PC-3 (cell line): ENCODE measurements around the gene SMG1. TPM values are rescaled to one million over a fixed set of nuclear protein-coding genes. Genes with fewer than 3 reads are reported as not detected.

Experiments used
- ATAC-seq: fragments of 200-7000 bp; cut with Tn5 transposase; 2 replicates; pipeline ENCODE4 v1.9.1; 2020; ENCODE audit warnings: mild to moderate bottlenecking, moderate library complexity
- BruUV-seq: library from RNA; stranded (reverse); fragments of 400-500 nt; replicated peaks from 2 replicates; lab custom pipeline; 2021; lab: Mats Ljungman, UMichigan
- CTCF ChIA-PET: fragments of 300-600 bp; sonication (Branson Sonifier 250); formaldehyde crosslinking; loops from one replicate; lab custom pipeline; 2022; ENCODE audit warnings: antibody characterized with exemption; lab: Charles Lee
- POLR2A ChIA-PET: fragments of 300-600 bp; sonication (Branson Sonifier 250); formaldehyde crosslinking; loops from one replicate; lab custom pipeline; 2022; ENCODE audit warnings: antibody characterized with exemption; ENCODE audit not compliant: unreplicated experiment; lab: Charles Lee
- DNase-seq: peaks from one replicate; pipeline ENCODE4 v3.0.0-alpha.2; 2015
- H2AFZ ChIP-seq: fragments of 300-600 bp; sonication (generic); 2 replicates; pipeline ENCODE4 v1.6.0; 2016; ENCODE audit warnings: antibody characterized with exemption, low read length
- H3F3A ChIP-seq: fragments of 300-600 bp; sonication (generic); one replicate; pipeline ENCODE4 v1.6.0; 2017; ENCODE audit warnings: antibody characterized with exemption, low read length, control low read depth, mild to moderate bottlenecking; ENCODE audit not compliant: unreplicated experiment
- H3K27ac ChIP-seq: fragments of 300-600 bp; sonication (generic); 2 replicates; pipeline ENCODE4 v1.5.1; 2016; ENCODE audit warnings: mild to moderate bottlenecking, low read length
- H3K27me3 ChIP-seq: fragments of 300-600 bp; sonication (generic); 2 replicates; pipeline ENCODE4 v1.6.1; 2016; ENCODE audit warnings: low read length, mixed read lengths
- H3K36me3 ChIP-seq: fragments of 300-600 bp; sonication (generic); 2 replicates; pipeline ENCODE4 v1.6.1; 2016; ENCODE audit warnings: low read depth, mixed run types, low read length, mixed read lengths
- H3K4me1 ChIP-seq: fragments of 300-600 bp; sonication (generic); 2 replicates; pipeline ENCODE4 v1.5.1; 2016; ENCODE audit warnings: low read length; ENCODE audit not compliant: insufficient read depth
- H3K4me2 ChIP-seq: fragments of 300-600 bp; sonication (generic); 2 replicates; pipeline ENCODE4 v1.6.0; 2016; ENCODE audit warnings: low read length
- H3K4me3 ChIP-seq: fragments of 300-600 bp; sonication (generic); 2 replicates; pipeline ENCODE4 v1.5.1; 2016; ENCODE audit warnings: mild to moderate bottlenecking, low read length, mixed read lengths
- H3K79me2 ChIP-seq: fragments of 300-600 bp; sonication (generic); 2 replicates; pipeline ENCODE4 v1.6.1; 2017; ENCODE audit warnings: low read length, mixed read lengths
- H3K9ac ChIP-seq: fragments of 300-600 bp; sonication (generic); 2 replicates; pipeline ENCODE4 v1.6.0; 2016; ENCODE audit warnings: mild to moderate bottlenecking, low read length
- H3K9me2 ChIP-seq: fragments of 300-600 bp; sonication (generic); replicated peaks from 2 replicates; pipeline ENCODE4 v1.6.1; 2016; ENCODE audit warnings: mixed run types, low read length, mixed read lengths
- H3K9me3 ChIP-seq: fragments of 300-600 bp; sonication (generic); 2 replicates; pipeline ENCODE4 v1.6.1; 2016; ENCODE audit warnings: low read length, mixed read lengths
- H4K20me1 ChIP-seq: fragments of 300-600 bp; sonication (generic); 2 replicates; pipeline ENCODE4 v1.6.1; 2016; ENCODE audit warnings: low read length, mixed read lengths
- EZH2 ChIP-seq: fragments of 300-600 bp; sonication (generic); IDR thresholded peaks from one replicate; pipeline ENCODE4 v1.6.1; 2017; ENCODE audit warnings: antibody characterized with exemption, mild to moderate bottlenecking, low read length; ENCODE audit not compliant: unreplicated experiment
- EZH2phosphoT487 ChIP-seq: fragments of 300-600 bp; sonication (generic); IDR thresholded peaks from 2 replicates; pipeline ENCODE4 v1.6.1; 2018; ENCODE audit warnings: mild to moderate bottlenecking, antibody characterized with exemption, low read length, borderline replicate concordance
- intact Hi-C: fragments of 100-400 bp; cut with micrococcal nuclease; formaldehyde crosslinking; loops from 2 replicates; pipeline ENCODE4 v1.9.0; 2023
- total RNA-seq: library from RNA; depleted of rRNA; stranded (reverse); fragments of >200 nt; gene quantifications from 2 replicates; pipeline ENCODE4 v1.2.3, GENCODE V29; 2014
- TF ChIP-seq, protein P1 (sequence below): fragments of 300-600 bp; sonication (generic); conservative IDR thresholded peaks from 2 replicates; pipeline ENCODE4 v1.5.1; 2017; ENCODE audit warnings: antibody characterized with exemption, low read depth, mild to moderate bottlenecking, low read length

Gene SMG1
- total RNA-seq, 1 experiment from 2014 or later: 37.6 TPM

DNA sequence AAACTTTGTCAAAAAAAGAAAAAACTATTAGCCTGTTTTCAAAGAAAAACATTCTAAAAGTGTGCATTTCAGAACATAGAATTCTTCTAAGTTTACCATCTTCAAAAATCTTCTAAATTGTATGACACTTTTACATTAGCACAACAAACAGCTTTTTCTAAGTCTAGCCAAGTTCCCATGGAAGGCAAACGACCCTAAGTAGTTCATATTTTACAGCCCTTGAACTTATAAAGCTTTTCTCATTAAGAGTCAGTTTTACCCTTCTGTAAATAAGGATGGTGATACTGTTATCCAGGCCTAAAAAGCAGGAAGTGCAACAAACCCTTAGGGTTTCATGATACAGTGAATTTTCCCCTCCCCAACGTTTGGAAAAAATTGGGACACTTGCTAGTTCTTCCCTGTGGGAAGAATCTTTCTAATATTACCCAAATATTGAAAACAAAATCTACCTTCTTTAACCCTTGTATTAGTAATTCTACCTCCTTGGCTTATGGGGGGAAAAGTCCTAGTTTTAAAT lies 120.9 kb downstream of the SMG1 start:
- POLR2A ChIA-PET: interaction anchor here (0.5 to 0.6 kb wide), 5 partner anchors 18 to 625 kb away, joined by 3 to 7 read pairs (median 5); no protein-coding TSS in a partner anchor
- no peak for TF ChIP-seq EZH2phosphoT487
- TF ChIP-seq, protein P1, sequence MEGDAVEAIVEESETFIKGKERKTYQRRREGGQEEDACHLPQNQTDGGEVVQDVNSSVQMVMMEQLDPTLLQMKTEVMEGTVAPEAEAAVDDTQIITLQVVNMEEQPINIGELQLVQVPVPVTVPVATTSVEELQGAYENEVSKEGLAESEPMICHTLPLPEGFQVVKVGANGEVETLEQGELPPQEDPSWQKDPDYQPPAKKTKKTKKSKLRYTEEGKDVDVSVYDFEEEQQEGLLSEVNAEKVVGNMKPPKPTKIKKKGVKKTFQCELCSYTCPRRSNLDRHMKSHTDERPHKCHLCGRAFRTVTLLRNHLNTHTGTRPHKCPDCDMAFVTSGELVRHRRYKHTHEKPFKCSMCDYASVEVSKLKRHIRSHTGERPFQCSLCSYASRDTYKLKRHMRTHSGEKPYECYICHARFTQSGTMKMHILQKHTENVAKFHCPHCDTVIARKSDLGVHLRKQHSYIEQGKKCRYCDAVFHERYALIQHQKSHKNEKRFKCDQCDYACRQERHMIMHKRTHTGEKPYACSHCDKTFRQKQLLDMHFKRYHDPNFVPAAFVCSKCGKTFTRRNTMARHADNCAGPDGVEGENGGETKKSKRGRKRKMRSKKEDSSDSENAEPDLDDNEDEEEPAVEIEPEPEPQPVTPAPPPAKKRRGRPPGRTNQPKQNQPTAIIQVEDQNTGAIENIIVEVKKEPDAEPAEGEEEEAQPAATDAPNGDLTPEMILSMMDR: no peak
- no peak for TF ChIP-seq EZH2
- H3K9me3 ChIP-seq: no peaks in the 10 kb centered on the region
- intact Hi-C loops: loop anchor here (10.0 kb wide), 1 partner anchor 159 kb away; no protein-coding TSS in a partner anchor
- no peaks in the 10 kb centered on the region for H3K27me3 ChIP-seq
- no peak for DNase-seq
- H2AFZ ChIP-seq: no peak overlapping the region
- H3K4me1 ChIP-seq: peaks cover 16% of the 10 kb centered on the region
- CTCF ChIA-PET: no interaction called here
- peaks cover 28% of the 10 kb centered on the region for H3K36me3 ChIP-seq
- peaks cover 16% of the 10 kb centered on the region for H3K79me2 ChIP-seq
- no peak for ATAC-seq
- no peak overlapping the region for H3K27ac ChIP-seq
- no peak overlapping the region for H3K4me3 ChIP-seq
- H4K20me1 ChIP-seq: peaks cover 9% of the 10 kb centered on the region
- no peaks in the 10 kb centered on the region for H3F3A ChIP-seq
- H3K4me2 ChIP-seq: no peak overlapping the region
- no peak overlapping the region for H3K9ac ChIP-seq
- no peaks in the 10 kb centered on the region for H3K9me2 ChIP-seq
- no TSS peak for BruUV-seq

DNA sequence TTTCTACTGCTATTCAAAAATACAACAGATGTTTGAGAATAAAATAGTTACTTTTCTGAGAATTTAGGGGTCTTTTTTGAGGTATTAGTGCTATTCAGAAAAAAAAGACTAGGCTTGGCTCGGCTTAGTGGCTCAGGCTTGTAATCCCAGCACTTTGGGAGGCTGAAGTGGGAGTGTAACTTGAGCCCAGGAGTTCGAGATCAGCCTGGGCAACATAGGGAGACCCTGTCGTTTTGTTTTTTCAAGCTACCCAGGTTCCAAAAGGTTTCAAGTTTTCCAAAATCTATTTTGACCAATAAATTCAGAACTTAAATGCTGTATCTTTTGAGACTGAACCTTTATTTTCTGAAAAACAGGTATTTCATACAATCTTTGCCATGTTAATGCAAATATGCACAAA lies 121.7 kb downstream of the SMG1 start:
- Histone ChIP-seq H3K79me2 (peaks cover 24% of the 10 kb centered on the region), H3K27ac (peak overlapping the region; percentile 26; the same call in 1 of the 2 replicates), H3K4me2 (peak overlapping the region; percentile 49), H2AFZ (no peak overlapping the region), H4K20me1 (peaks cover 17% of the 10 kb centered on the region), H3K4me1 (peaks cover 16% of the 10 kb centered on the region), H3K36me3 (peaks cover 28% of the 10 kb centered on the region; the same call in 1 of the 2 replicates), H3K4me3 (no peak overlapping the region), H3K9ac (peak overlapping the region; percentile 16; the same call in 1 of the 2 replicates), H3K9me2 (no peaks in the 10 kb centered on the region), H3F3A (no peaks in the 10 kb centered on the region), H3K27me3 (no peaks in the 10 kb centered on the region), H3K9me3 (no peaks in the 10 kb centered on the region)
- BruUV-seq: no TSS peak
- CTCF ChIA-PET: no interaction called here
- TF ChIP-seq EZH2: no peak
- TF ChIP-seq EZH2phosphoT487: no peak
- TF ChIP-seq, protein P1: no peak
- ATAC-seq: no peak
- intact Hi-C loops: loop anchor here (5.0 to 10.0 kb wide), 2 partner anchors 160 to 263 kb away; partner anchors contain the start of gene COQ7
- DNase-seq: no peak
- POLR2A ChIA-PET: interaction anchor here (0.6 kb wide), 3 partner anchors 29 to 626 kb away, joined by 4 to 7 read pairs (median 5); no protein-coding TSS in a partner anchor
